Keratinocyte (primary cell): ENCODE results near the gene XG. TPM values are rescaled to one million over a fixed set of nuclear protein-coding genes. Genes with fewer than 3 reads are reported as not detected.
"Not testable (repeated sequence)": the region's sequence is repeated elsewhere in the genome, so short reads cannot be mapped to it uniquely, and the experiment has no call there.

Experiments
- DNase-seq: peaks from one replicate; pipeline ENCODE4 v3.0.0-alpha.2; 2011; ENCODE audit warnings: low read depth, missing footprints, low spot score
- FAIRE-seq: peaks from 2 replicates; lab custom pipeline; 2011; peaks lifted over from hg19 to GRCh38; lab: Jason Lieb, UNC
- H2AFZ ChIP-seq: 2 replicates; pipeline ENCODE4 v1.6.0; 2012; ENCODE audit warnings: low read length, control low read depth, inconsistent platforms; ENCODE audit not compliant: control insufficient read depth
- H3K27ac ChIP-seq: 2 replicates; pipeline ENCODE4 v1.5.1; 2011; ENCODE audit warnings: low read length; ENCODE audit not compliant: control insufficient read depth, insufficient read depth
- H3K27me3 ChIP-seq: 3 replicates; pipeline ENCODE4 v1.6.0; 2011; ENCODE audit warnings: low read length; ENCODE audit not compliant: control insufficient read depth, insufficient read depth; ENCODE audit errors: extremely low read depth
- H3K36me3 ChIP-seq, 2 experiments: 2 replicates in 1 of 2; 3 replicates in 1 of 2; pipeline ENCODE4 v1.5.1; 2011; ENCODE audit warnings: low read length in 2 of 2, mild to moderate bottlenecking in 1 of 2; ENCODE audit not compliant: control insufficient read depth in 2 of 2, insufficient read depth in 2 of 2; ENCODE audit errors: extremely low read depth in 1 of 2
- H3K4me1 ChIP-seq: 3 replicates; pipeline ENCODE4 v1.5.1; 2011; ENCODE audit warnings: low read length; ENCODE audit not compliant: control insufficient read depth, insufficient read depth; ENCODE audit errors: extremely low read depth
- H3K4me2 ChIP-seq: 3 replicates; pipeline ENCODE4 v1.6.0; 2011; ENCODE audit warnings: low read depth, low read length; ENCODE audit not compliant: control insufficient read depth, insufficient read depth; ENCODE audit errors: extremely low read depth
- H3K4me3 ChIP-seq, 3 experiments: fragments of 200-600 bp in 1 of 3; sonication (generic) in 1 of 3; 2 replicates in 2 of 3; 3 replicates in 1 of 3; pipeline ENCODE4 v1.5.1; 2011 to 2016; ENCODE audit warnings: low read length in 3 of 3, mild to moderate bottlenecking in 3 of 3, control low read depth in 2 of 3, inconsistent platforms in 1 of 3, low read depth in 1 of 3, mixed read lengths in 1 of 3, mixed run types in 1 of 3, moderate library complexity in 1 of 3; ENCODE audit not compliant: control insufficient read depth in 2 of 3, insufficient read depth in 2 of 3; ENCODE audit errors: extremely low read depth in 1 of 3
- H3K79me2 ChIP-seq: 2 replicates; pipeline ENCODE4 v1.6.0; 2012; ENCODE audit warnings: low read length; ENCODE audit not compliant: control insufficient read depth, insufficient read depth
- H3K9ac ChIP-seq: 3 replicates; pipeline ENCODE4 v1.6.0; 2011; ENCODE audit warnings: low read length; ENCODE audit not compliant: control insufficient read depth, insufficient read depth; ENCODE audit errors: extremely low read depth
- H3K9me1 ChIP-seq: 3 replicates; pipeline ENCODE4 v1.6.0; 2011; ENCODE audit warnings: low read length; ENCODE audit not compliant: control insufficient read depth, insufficient read depth; ENCODE audit errors: extremely low read depth
- H3K9me3 ChIP-seq: 2 replicates; pipeline ENCODE4 v1.5.1; 2012; ENCODE audit warnings: low read depth, low read length; ENCODE audit not compliant: control insufficient read depth
- H4K20me1 ChIP-seq: 3 replicates; pipeline ENCODE4 v1.6.0; 2011; ENCODE audit warnings: low read length; ENCODE audit not compliant: control insufficient read depth, insufficient read depth; ENCODE audit errors: extremely low read depth
- EZH2 ChIP-seq: IDR thresholded peaks from one replicate; pipeline ENCODE4 v1.6.1; 2012; ENCODE audit warnings: inconsistent platforms, mild to moderate bottlenecking, low read length, moderate library complexity
- dilution Hi-C: fragments of 300-500 bp; cut with MboI; formaldehyde crosslinking; loops from one replicate; pipeline ENCODE4 v1.7.0; 2020; ENCODE audit warnings: low sequenced_read_pairs; ENCODE audit not compliant: extremely low pct_ligation_motif_present
- polyA plus RNA-seq, 5 experiments: library from polyadenylated mRNA; depleted of rRNA in 3 of 5; stranded (reverse) in 3 of 5; stranded (forward) in 1 of 5; unstranded in 1 of 5; fragments of >200 nt; gene quantifications; 1 replicate in 1 of 5; 2 replicates in 3 of 5; 3 replicates in 1 of 5; pipeline versions ENCODE4 v1.2.1 to v1.2.3, GENCODE V29; 2011 to 2012; ENCODE audit warnings: missing spikeins in 2 of 5, low read depth in 1 of 5, low replicate concordance in 1 of 5
- TF ChIP-seq, protein P1 (sequence below), 3 experiments: IDR thresholded peaks in 1 of 3; conservative IDR thresholded peaks in 1 of 3; optimal IDR thresholded peaks in 1 of 3; 2 replicates in 2 of 3; 3 replicates in 1 of 3; pipeline versions ENCODE3 to v1.5.1; 2011; ENCODE audit warnings: low read length in 3 of 3, mild to moderate bottlenecking in 3 of 3, moderate library complexity in 2 of 3, control low read depth in 1 of 3, inconsistent platforms in 1 of 3; ENCODE audit not compliant: insufficient read depth in 2 of 3; ENCODE audit errors: extremely low read depth in 1 of 3

The XG gene
- polyA plus RNA-seq, 1 donor (not counting 4 experiments of a cell fraction or from before 2014, with no cell fraction given), result 70.9 TPM

DNA sequence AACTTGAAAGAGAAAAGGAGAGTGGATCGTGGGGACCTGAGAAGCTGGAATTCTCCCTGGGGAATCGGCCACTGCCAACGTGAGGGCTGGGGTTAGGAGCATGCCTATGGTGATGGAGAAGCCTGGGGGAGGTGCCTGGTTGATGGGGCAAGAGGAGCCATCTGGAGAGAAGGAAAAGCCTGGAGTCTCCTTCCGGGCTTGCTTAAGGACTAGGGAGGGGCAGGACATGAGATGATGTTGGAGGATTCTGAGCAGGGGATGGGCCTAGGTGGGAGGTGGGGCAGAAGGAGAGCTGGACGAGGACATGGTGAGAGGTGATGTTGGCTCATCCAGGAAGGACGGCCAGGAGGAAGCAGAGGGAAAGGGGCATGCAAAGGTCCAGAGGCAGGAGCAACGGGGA, 41.9 kb downstream of the XG start:
- Histone ChIP-seq H3K27me3 (no peaks in the 10 kb centered on the region), H3K9me3 (no peaks in the 10 kb centered on the region), H3K9ac (no peak overlapping the region), H3K27ac (no peak overlapping the region), H4K20me1 (no peaks in the 10 kb centered on the region), H3K79me2 (no peaks in the 10 kb centered on the region), H3K4me2 (no peak overlapping the region), H3K4me1 (no peaks in the 10 kb centered on the region), H3K4me3 (no peak overlapping the region), H2AFZ (no peak overlapping the region), H3K9me1 (no peaks in the 10 kb centered on the region), H3K36me3 (peaks cover 4 to 23% of the 10 kb centered on the region in 2 experiments)
- FAIRE-seq (no peak), DNase-seq (no peak)
- dilution Hi-C loops, result no loop called here
- no peak for TF ChIP-seq EZH2

DNA sequence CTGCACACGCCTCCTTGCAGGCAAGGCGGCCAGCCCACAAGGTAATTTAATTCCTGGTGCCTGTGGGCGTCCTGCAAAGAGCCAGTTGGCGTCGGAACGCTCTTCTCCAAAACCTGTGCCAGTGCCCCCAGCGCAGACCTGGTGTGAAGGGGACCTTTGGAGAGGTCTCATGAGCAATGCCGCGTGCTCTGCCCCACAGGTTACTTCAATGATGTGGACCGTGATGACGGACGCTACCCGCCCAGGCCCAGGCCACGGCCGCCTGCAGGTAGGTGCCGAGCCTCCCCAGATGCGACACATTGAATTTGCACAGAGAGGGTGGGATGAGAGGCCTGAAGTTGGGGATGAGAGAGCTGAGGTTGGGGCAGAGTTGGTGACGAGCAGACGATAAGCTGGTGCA, 42.5 kb downstream of the XG start:
- no peaks in the 10 kb centered on the region for H4K20me1 ChIP-seq
- TF ChIP-seq, protein P1, sequence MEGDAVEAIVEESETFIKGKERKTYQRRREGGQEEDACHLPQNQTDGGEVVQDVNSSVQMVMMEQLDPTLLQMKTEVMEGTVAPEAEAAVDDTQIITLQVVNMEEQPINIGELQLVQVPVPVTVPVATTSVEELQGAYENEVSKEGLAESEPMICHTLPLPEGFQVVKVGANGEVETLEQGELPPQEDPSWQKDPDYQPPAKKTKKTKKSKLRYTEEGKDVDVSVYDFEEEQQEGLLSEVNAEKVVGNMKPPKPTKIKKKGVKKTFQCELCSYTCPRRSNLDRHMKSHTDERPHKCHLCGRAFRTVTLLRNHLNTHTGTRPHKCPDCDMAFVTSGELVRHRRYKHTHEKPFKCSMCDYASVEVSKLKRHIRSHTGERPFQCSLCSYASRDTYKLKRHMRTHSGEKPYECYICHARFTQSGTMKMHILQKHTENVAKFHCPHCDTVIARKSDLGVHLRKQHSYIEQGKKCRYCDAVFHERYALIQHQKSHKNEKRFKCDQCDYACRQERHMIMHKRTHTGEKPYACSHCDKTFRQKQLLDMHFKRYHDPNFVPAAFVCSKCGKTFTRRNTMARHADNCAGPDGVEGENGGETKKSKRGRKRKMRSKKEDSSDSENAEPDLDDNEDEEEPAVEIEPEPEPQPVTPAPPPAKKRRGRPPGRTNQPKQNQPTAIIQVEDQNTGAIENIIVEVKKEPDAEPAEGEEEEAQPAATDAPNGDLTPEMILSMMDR (optimal IDR thresholded peaks at IDR 0.05 in 1 of 3, IDR thresholded peaks at IDR 0.05 in 1 of 3, conservative IDR thresholded peaks at IDR 0.05 in 1 of 3; ENCODE audit: extremely low read depth in 1 of 3, insufficient read depth in 2 of 3, low read length in 3 of 3), result no peak
- TF ChIP-seq EZH2, result no peak
- DNase-seq (no peak), FAIRE-seq (no peak)
- H3K9ac ChIP-seq, result no peak overlapping the region
- H3K4me2 ChIP-seq, result no peak overlapping the region
- no peaks in the 10 kb centered on the region for H3K79me2 ChIP-seq
- H3K9me3 ChIP-seq, result no peaks in the 10 kb centered on the region
- no peaks in the 10 kb centered on the region for H3K9me1 ChIP-seq
- dilution Hi-C loops, result no loop called here
- no peaks in the 10 kb centered on the region for H3K4me1 ChIP-seq
- no peak overlapping the region for H3K4me3 ChIP-seq
- peaks cover 4 to 23% of the 10 kb centered on the region in 2 experiments for H3K36me3 ChIP-seq
- H3K27me3 ChIP-seq, result no peaks in the 10 kb centered on the region
- H2AFZ ChIP-seq, result no peak overlapping the region
- H3K27ac ChIP-seq, result no peak overlapping the region

DNA sequence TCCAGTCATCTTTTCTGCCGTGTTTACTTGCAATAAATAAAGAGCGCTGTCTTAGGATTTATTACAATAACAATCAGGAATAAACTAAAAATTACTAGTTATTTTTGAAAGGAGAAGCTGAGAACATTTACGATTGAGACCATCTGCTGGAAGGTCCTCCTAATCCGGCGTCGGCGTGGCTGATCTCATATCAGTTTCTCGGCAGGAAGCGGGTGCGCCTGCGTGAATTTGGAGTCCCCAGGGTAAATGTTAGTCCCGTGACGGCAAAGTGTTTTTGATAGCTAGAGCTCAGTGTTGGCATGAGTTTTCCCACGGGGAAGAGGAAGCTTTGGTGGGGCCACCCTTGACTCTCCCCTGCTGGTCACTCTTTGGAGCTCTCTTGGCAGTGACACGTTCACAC, 45.0 kb downstream of the XG start:
- H4K20me1 ChIP-seq, H3K4me3 ChIP-seq, H3K4me2 ChIP-seq, dilution Hi-C loops, DNase-seq, H3K9me3 ChIP-seq, H3K27ac ChIP-seq, FAIRE-seq, H3K4me1 ChIP-seq, H3K27me3 ChIP-seq, H3K79me2 ChIP-seq, H2AFZ ChIP-seq, H3K9me1 ChIP-seq, H3K9ac ChIP-seq: not testable (repeated sequence)
- H3K36me3 ChIP-seq, result peaks cover 4 to 11% of the 10 kb centered on the region in 2 experiments
